ENCODE measurements around the gene ATP2B2.

Gene ATP2B2

DNA sequence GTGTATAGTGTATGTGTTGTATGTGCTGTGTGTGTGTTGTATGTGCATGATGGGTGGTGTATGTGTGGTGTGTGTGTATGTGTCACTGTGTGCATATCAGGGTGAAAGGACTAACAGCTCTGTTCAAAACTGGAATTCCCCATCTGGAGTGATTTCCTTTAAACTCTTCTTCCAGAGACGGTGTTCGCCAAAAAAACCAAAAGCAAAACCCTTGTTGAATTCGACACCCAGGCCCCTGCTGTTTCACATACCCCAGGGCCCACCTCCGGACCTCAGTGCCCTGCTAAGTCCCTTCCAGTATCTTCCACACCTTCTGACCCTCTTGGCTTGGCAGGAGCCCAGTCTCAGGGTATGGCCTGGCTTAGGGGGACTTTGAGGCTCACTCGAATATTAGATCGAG, 139.6 kb downstream of the ATP2B2 start:
- Histone ChIP-seq H4K20me1 (ENCODE audit: insufficient read depth) (no peaks in the 10 kb centered on the region), H3K27me3 (ENCODE audit: insufficient read depth, low read depth) (no peaks in the 10 kb centered on the region), H3K4me3 (IDR thresholded peaks at IDR 0.05; ENCODE audit: insufficient read depth, low read depth, low read length) (no peak overlapping the region), H3K36me3 (ENCODE audit: insufficient read depth) (no peaks in the 10 kb centered on the region), H3K9ac (no peak overlapping the region), H3K27ac (no peak overlapping the region), H3K4me2 (no peak overlapping the region), H2AFZ (ENCODE audit: low read depth) (no peak overlapping the region), H3K4me1 (ENCODE audit: low read depth, poor library complexity, severe bottlenecking) (no peaks in the 10 kb centered on the region), H3K79me2 (ENCODE audit: insufficient read depth, low read depth) (no peaks in the 10 kb centered on the region)
- TF ChIP-seq, protein P1, sequence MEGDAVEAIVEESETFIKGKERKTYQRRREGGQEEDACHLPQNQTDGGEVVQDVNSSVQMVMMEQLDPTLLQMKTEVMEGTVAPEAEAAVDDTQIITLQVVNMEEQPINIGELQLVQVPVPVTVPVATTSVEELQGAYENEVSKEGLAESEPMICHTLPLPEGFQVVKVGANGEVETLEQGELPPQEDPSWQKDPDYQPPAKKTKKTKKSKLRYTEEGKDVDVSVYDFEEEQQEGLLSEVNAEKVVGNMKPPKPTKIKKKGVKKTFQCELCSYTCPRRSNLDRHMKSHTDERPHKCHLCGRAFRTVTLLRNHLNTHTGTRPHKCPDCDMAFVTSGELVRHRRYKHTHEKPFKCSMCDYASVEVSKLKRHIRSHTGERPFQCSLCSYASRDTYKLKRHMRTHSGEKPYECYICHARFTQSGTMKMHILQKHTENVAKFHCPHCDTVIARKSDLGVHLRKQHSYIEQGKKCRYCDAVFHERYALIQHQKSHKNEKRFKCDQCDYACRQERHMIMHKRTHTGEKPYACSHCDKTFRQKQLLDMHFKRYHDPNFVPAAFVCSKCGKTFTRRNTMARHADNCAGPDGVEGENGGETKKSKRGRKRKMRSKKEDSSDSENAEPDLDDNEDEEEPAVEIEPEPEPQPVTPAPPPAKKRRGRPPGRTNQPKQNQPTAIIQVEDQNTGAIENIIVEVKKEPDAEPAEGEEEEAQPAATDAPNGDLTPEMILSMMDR (conservative IDR thresholded peaks at IDR 0.05; ENCODE audit: low read depth, low read length) = no peak

DNA sequence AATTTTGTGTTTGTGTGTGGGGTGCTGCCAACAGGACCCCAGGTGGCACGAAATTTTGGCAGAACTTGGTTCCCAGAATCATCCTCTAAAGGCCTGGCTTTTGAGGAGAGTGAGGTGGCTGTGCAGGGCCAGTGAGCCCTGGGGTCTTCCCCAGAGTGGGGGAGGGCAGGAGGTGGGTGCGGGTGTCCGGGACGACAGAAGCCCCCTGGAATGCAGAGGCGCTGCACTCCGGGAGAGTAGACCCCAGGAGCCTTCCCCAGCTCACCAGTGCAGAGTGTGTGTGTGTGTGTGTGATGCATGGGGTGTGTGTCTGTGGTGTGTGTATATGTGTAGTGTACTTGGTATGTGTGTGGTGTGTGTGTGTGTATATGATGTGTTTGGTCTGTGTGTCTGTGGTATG, 140.1 kb downstream of the ATP2B2 start:
- Histone ChIP-seq H3K9ac (no peak overlapping the region), H3K36me3 (ENCODE audit: insufficient read depth) (no peaks in the 10 kb centered on the region), H3K4me2 (no peak overlapping the region), H3K4me3 (IDR thresholded peaks at IDR 0.05; ENCODE audit: insufficient read depth, low read depth, low read length) (no peak overlapping the region), H3K27ac (no peak overlapping the region), H3K79me2 (ENCODE audit: insufficient read depth, low read depth) (no peaks in the 10 kb centered on the region), H3K27me3 (ENCODE audit: insufficient read depth, low read depth) (no peaks in the 10 kb centered on the region), H3K4me1 (ENCODE audit: low read depth, poor library complexity, severe bottlenecking) (no peaks in the 10 kb centered on the region), H4K20me1 (ENCODE audit: insufficient read depth) (no peaks in the 10 kb centered on the region), H2AFZ (ENCODE audit: low read depth) (no peak overlapping the region)
- TF ChIP-seq, protein P1 (conservative IDR thresholded peaks at IDR 0.05; ENCODE audit: low read depth, low read length) = no peak

DNA sequence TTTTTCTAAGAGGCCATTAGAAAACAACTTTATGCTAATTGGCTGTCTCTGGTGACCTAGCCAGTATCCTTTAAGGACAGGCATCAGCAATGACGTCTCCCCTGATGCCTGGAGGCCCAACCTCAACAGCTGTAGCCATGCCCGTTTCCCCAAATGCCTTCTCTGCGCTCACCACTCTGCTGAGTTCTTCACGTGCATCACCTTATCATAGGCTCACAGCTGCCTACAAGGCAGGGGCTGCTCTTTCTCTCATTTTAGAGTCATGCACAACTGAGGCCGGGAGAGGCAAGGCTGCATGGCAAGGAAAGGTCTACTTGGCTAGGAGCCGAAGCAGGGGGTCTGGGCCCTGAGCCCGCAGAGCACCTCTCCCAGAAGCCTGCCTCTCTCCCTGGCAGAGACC, 140.6 kb downstream of the ATP2B2 start:
- H3K4me3 ChIP-seq (IDR thresholded peaks at IDR 0.05; ENCODE audit: insufficient read depth, low read depth, low read length) = no peak overlapping the region
- no peaks in the 10 kb centered on the region for H3K4me1 ChIP-seq (ENCODE audit: low read depth, poor library complexity, severe bottlenecking)
- TF ChIP-seq, protein P1 (conservative IDR thresholded peaks at IDR 0.05; ENCODE audit: low read depth, low read length) = no peak
- H3K4me2 ChIP-seq = no peak overlapping the region
- no peak overlapping the region for H3K27ac ChIP-seq
- H3K27me3 ChIP-seq (ENCODE audit: insufficient read depth, low read depth) = no peaks in the 10 kb centered on the region
- H3K9ac ChIP-seq = no peak overlapping the region
- H3K79me2 ChIP-seq (ENCODE audit: insufficient read depth, low read depth) = no peaks in the 10 kb centered on the region
- no peaks in the 10 kb centered on the region for H3K36me3 ChIP-seq (ENCODE audit: insufficient read depth)
- H4K20me1 ChIP-seq (ENCODE audit: insufficient read depth) = no peaks in the 10 kb centered on the region
- H2AFZ ChIP-seq (ENCODE audit: low read depth) = no peak overlapping the region

DNA sequence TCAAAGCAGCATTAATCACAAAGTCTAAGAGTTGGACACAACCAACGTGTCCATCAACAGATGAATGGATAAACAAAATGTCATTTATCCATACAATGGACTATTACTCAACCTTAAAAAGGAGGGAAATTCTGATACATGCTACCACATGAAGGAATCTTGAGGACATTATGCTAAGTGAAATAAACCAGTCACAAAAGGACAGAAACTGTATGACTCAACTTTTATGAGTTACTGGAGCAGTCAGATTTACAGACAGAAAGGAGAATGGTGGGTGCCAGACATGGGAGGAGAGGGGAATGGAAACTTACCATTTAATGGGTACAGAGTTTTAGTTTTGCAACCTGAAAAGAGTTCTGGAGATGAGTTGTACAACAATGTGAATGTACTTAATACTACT, 141.5 kb downstream of the ATP2B2 start:
- Histone ChIP-seq H3K27me3 (ENCODE audit: insufficient read depth, low read depth) (no peaks in the 10 kb centered on the region), H4K20me1 (ENCODE audit: insufficient read depth) (no peaks in the 10 kb centered on the region), H3K4me3 (IDR thresholded peaks at IDR 0.05; ENCODE audit: insufficient read depth, low read depth, low read length) (no peak overlapping the region), H3K4me1 (ENCODE audit: low read depth, poor library complexity, severe bottlenecking) (no peaks in the 10 kb centered on the region), H2AFZ (ENCODE audit: low read depth) (no peak overlapping the region), H3K4me2 (no peak overlapping the region), H3K36me3 (ENCODE audit: insufficient read depth) (no peaks in the 10 kb centered on the region), H3K9ac (no peak overlapping the region), H3K79me2 (ENCODE audit: insufficient read depth, low read depth) (no peaks in the 10 kb centered on the region), H3K27ac (no peak overlapping the region)
- TF ChIP-seq, protein P1 (conservative IDR thresholded peaks at IDR 0.05; ENCODE audit: low read depth, low read length) = no peak
